GM11168 (cell line): Measurements from ENCODE around the gene TEAD4.

Experiments
- in situ Hi-C: fragments of 300-500 bp; cut with MboI; formaldehyde crosslinking; loops from one replicate; pipeline ENCODE4 v1.12.0; 2022; ENCODE audit warnings: low sequenced_read_pairs; ENCODE audit not compliant: unreplicated experiment

TEAD4 gene

DNA sequence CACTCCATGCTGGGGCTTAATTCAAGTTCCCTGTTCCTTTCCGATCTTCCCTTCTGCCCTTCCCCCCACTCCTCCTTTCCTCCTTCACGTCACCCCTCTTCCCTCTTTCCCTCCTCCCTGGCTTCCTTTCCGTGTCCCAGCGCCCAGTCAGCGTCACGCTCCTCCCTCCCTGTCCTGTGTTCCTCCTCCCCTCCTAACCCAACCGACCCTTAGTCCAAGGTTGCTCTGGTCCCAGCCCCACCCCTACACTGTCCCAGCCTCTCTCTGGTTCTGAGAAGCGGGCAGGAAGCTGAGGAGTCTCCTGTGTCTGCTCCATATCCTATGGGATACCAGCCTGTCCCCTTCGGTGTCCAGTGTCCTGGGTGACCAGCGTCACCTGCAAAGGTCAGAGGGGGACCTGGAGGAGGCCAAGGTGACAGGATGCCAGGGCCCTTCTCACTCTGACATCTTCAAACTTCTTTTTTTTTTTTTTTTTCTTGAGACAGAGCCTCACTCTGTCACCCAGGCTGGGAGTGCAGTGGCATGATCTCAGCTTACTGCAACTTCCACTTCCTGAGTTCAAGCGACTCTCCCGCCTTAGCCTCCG is 61.7 kb downstream of the TEAD4 start:
- in situ Hi-C loops: no loop called here

DNA sequence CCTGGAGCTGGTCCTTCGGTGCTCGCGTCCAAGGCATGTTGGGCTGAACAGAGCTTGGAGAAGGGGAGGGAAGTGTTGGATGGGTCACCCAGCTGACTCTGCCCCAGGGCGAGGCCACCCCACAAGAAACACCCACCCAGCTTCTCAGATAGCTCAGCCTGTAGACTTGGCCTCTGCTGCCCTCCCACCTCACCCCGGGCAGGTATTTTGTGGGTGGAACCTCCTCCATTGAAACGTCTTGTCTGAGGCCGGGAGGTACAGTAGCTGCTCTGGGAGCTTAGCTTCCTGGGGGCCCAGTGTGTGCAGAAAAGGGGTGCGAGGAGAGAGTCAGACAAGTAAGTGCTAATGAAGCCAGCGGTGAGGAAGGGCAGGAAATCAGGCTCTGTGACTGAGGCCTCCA is 63.2 kb downstream of the TEAD4 start:
- in situ Hi-C loops: no loop called here

DNA sequence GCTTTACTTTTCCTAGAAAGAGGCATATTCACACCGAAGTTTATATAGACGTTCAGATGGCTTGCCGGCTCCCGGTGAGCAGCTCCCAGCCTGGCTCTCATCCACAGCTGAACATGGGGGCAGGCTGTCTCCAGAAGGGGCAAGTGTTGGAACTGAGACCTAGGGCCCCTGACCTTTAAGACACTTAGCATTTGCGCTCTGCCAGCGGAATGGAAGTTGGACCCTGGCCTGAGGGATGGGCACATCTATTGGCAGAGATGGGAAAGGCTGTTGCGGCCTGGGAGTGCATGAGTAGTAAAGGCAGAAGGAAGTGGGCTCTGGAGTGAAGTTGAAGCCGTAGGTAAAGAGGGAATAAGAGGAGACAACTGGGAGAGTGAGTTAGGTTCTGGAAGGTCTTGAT is 63.8 kb downstream of the TEAD4 start:
- in situ Hi-C loops: no loop called here

DNA sequence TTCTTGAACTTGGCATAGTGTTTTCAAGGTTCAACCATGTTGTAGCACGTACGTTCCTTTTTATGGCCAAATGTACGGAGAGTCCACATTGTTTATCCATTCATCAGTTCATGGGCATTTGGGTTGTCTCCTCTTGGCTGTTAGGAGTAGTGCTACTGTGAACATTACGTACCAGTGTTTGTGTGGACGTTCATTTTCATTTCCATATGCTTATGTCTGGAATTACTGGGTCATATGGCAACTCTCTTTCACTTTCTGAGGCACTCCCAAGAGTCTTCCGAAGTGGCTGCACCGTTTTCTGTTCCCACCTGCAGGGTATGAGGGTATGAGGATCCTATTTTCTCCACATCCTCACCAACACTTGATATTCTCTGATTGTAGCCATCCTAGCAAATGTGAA is 68.9 kb downstream of the TEAD4 start:
- in situ Hi-C loops: no loop called here

DNA sequence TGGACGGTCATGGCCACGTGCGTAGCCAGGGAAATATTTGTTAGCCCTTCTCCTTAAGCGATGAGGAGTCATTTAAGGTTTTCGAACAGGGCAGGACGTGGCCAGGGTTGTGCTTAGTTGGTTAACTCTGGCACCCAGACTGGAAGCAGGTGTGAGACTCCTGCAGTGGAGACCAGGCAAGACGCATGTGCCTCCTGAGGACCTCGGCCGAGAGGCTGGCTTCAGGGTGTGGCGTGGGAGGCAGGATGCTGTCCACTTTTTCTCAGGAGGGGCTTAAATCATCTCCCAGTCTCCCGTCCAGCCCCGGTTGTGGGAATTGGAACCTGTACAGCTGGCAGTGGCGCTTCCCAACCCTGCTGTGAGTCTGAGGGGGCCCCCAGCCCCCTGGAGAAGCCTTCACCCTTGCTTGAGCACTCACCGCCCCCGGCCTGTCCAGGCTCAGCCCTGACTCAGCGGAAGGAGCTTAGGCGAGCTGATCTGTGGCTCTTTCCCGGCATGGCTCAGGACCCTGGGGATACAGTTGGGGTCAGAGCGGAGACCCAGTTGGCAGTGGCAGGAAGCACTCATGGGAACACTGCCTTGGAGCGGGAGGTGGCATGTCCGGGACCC is 71.7 kb downstream of the TEAD4 start:
- in situ Hi-C loops: loop anchor here (10.0 kb wide), 1 partner anchor 146 kb away; no protein-coding TSS in a partner anchor

DNA sequence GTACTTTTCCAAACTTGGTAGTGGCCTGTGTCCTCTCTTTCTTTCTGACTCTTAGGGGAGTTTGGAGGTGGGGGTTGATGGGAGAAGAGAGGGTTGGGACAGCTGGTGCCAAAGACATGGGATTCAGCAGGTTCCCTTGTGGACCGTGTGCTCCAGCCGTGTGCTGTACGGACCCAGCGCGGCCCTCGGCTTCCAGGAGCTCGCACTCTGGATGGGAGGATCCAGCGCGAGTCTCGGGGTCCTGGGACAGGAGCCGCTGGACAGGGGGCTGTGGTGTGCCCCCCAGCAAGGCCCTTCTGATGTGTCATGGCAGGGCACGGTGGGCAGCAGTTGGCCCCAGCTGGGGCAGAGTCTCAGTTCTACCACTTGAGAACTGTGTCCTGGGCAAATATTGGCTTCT is 73.0 kb downstream of the TEAD4 start:
- in situ Hi-C loops: loop anchor here (10.0 kb wide), 1 partner anchor 147 kb away; no protein-coding TSS in a partner anchor

DNA sequence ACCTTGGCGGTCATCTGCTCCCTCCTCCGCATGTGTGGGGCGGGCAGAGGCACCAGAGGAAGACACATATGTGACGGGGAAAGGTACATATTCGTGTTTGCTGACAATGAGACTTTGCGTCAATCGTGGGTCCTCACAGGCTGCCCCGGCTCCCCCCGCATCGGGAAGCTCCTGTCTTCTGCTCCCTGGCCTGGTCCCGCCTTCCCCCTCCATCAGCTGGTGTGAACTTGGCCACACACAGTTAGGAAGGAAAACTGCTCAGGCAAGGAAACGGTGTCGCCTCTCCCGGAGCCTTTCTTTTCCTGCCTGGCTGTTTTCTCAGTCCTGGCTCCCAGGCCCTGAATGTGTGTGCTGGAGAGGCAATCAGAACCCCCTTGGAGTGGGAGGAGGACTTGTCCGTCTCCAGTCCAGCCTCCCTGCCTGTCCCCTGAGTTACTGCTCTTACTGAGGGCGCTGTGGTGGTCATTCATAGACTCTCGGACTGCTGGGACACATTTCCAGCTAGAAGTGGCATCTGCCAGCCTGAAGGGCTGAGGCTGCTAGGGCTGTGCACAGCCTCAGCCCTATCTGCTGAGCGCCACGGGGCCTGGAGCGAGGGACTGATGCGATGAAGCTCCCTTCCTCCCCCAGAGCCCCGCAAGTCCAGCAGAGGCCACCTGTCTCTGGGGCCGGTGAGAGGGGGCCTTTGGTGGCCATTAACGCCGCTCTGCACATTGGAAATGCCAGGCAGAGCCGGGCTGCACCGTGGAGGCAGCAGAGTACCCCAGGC is 73.8 kb downstream of the TEAD4 start:
- in situ Hi-C loops: loop anchor here (10.0 kb wide), 1 partner anchor 148 kb away; no protein-coding TSS in a partner anchor

DNA sequence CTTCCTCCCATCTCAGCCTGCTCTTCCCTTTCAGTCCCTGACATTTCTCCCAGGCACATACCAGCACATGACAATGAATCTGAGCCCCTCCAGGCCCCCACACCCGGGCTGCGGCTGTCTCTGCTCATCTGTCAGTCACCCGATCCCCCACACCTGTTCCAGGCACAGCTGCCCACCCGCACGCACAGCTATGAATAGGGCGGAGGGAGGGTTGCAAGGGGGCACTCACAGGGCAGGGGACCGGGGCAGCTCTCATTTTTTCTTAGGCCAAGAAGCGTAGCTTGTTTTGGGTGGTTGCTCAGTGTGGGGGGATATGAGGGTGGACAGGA is 74.3 kb downstream of the TEAD4 start:
- in situ Hi-C loops: loop anchor here (10.0 kb wide), 1 partner anchor 149 kb away; no protein-coding TSS in a partner anchor

DNA sequence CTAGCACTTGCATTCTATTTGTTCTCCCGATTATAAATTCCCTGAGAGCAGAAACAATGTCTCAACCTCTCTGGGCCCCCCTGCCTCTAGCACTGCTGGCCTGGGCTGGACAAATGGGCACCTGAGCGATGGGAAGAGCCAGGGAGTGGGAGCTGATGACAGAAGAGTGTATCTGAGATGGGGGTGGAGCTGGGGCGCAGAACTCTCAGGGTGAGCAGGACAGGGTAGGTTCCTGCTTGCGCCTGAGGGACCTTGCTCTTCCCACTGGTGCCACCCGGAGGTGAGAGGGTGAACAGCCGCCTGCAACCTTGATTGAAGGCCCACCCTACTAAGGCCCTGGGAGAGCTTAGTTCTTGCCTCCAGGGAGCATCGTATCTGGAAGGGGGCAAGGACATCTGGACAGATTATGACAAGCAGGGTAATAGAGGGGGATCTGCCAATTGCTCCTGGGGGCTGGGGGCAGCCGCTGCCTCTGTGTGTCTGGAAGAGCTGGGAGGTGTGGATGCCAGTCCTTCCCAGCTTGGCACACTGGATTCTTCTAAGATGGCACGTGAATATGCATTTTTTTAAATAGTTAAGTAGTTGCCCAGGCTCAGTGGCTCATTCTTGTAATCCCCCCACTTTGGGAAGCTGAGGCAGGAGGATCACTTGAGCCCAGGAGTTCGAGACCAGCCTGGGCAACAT is 75.0 kb downstream of the TEAD4 start:
- in situ Hi-C loops: loop anchor here (10.0 kb wide), 1 partner anchor 149 kb away; no protein-coding TSS in a partner anchor

DNA sequence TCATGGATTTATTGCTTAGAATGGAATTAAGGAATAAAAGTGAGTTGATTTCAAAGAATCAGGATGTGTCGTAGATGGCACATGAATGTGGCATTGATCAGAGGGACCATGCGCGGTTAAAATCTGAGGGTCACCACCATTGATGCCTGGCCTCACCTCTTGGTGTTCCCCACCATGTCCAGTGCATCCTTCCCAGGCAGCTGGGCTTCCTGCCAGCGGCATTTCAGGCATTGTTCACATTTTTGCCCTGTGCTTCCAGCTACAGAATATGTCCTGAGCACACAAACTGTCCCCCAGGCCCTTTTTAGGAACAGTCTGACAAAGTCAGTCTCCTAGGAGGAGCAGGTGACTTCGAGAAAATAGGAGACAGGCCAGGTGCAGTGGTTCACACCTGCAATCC is 76.0 kb downstream of the TEAD4 start:
- in situ Hi-C loops: loop anchor here (10.0 kb wide), 1 partner anchor 150 kb away; no protein-coding TSS in a partner anchor

DNA sequence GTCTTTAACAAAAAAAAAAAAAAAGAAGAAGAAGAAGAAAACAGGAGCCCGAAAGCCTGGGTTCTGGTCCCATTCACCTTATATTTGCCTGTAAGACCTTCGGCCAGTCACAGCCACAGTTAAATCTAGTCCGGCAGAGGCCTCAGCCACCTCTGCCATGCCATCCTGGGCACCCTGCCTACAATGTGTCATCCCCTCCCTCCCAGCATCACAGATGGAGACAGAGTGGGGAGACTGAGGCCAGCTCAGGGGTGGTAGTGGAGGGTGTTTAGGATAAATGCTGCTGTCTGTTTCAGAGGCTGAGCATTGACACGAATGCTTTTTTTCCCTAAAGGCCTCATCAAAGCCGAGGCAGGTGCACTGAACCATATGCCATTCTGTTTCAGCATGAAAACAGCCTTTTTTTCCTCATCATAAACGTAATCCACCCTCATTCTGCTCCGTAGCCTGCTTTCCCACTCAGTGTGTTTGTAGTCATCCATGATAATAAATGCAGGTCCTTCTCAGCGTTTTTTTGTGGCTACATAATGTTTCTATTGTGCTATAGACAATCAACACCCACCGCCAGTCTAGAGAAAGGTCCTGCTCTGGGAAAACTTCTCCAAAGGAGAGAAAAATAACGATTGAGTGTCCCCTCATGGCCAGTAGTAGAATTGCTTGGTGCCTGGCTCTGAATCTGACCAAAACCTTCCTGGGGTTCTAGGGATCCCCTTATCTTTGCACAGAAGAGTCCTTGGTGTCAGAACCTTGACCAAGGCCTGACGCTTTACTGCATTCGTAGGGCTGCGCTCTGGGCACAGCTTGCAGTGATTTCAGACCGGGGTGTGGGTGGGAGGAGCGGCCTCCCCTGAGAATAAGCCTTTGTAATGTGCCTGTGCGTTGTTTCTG is 76.9 kb downstream of the TEAD4 start:
- in situ Hi-C loops: loop anchor here (10.0 kb wide), 1 partner anchor 151 kb away; no protein-coding TSS in a partner anchor

DNA sequence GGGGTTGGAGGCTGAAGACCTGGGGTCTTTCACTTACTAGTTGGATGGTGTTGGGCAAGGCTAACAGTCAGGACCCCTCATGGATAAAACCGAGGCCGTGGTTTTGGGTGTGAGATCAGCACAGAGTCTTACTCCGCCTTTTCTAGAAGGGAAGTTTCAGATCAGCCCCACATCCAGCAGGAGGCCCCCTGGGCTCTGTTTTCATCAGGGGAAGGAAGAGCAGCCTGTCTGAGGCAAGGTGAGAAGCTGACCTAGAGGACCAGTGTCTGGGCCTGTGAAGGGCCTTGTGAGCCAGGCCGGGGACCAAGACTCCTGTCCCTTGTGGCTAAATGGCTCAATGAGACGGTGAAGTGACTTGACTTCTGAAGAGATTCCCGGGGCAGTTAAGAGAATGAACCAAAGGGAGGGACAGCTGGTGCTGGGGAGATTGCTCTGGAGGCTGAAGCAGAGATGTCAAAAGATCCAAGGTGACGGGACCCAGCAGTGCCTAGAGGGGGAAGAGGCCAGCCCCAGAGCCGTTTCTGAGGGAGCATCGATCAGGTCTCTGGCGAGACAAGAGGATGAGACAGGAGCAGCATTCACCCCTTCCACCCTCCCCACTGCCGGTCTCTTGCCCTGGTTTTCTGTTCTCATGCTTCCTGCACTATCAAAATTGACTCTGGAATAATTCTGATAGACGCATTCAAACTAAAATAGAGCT is 77.9 kb downstream of the TEAD4 start:
- in situ Hi-C loops: loop anchor here (10.0 kb wide), 1 partner anchor 152 kb away; no protein-coding TSS in a partner anchor

DNA sequence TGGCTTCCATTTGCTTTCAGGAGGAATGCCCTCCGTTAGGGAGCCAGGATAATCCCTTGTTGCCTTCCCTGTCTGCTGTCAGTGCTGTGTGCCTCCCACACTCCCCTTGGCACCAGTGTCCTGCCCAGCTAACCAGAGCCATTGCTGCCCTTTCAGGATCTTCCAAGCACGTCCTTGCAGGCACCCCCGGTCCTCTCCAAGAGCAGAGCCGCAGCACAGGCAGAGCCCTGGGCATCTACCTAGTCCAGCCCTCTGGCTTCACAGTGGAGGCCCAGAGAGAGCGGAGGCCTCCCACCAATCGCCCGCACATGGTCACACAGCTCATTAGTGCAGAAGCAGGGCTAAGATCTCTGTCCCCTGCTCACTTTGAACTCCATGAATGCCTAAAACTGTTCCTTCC is 79.0 kb downstream of the TEAD4 start:
- in situ Hi-C loops: loop anchor here (10.0 kb wide), 1 partner anchor 153 kb away; no protein-coding TSS in a partner anchor

DNA sequence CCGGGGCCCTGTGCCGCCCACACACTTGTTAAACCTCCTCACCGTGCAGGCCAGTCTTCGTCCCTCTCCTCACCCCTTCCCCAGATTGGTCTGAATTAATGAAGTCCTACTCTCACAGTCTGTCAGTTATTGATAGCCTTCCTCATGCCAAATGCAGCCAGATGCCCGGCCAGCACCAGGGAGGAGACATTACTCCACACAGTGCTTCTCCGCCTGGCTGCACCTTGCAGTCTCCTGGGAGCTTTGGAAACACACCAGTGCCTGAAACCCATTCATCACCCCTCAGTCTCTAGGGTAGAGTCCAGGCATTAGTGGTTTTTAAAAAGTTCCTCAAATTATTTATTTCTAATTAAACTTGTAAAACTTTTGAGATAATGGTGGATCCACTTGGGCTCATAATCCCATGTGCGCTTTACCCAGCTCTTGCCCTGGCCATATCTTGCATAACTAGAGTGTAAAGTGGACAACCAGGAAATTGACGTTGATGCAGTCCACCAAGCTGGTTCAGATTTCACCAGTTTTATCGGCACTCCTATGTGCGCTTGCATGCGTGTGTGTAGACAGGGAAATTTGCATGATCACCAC is 79.8 kb downstream of the TEAD4 start:
- in situ Hi-C loops: loop anchor here (10.0 kb wide), 1 partner anchor 154 kb away; no protein-coding TSS in a partner anchor

DNA sequence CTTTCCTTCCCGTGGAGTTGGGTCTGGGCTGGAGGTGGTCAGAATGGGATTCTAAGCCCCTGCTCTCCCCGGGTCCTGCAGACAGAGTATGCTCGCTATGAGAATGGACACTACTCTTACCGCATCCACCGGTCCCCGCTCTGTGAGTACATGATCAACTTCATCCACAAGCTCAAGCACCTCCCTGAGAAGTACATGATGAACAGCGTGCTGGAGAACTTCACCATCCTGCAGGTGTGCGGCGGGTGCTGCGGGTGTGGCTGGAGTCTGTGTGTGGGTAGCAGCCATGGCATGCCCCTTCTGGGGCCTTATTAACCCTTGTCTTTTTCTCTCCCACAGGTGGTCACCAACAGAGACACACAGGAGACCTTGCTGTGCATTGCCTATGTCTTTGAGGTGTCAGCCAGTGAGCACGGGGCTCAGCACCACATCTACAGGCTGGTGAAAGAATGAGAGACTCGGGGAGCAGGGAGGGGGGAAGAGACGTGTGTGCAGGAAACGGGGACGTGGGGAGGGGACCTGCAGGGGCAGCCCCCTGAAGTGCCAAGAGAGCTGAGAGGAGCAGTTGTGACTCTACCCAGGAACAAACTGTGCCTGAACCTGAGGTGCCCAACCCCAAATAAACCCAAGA is 80.9 kb downstream of the TEAD4 start:
- in situ Hi-C loops: no loop called here

DNA sequence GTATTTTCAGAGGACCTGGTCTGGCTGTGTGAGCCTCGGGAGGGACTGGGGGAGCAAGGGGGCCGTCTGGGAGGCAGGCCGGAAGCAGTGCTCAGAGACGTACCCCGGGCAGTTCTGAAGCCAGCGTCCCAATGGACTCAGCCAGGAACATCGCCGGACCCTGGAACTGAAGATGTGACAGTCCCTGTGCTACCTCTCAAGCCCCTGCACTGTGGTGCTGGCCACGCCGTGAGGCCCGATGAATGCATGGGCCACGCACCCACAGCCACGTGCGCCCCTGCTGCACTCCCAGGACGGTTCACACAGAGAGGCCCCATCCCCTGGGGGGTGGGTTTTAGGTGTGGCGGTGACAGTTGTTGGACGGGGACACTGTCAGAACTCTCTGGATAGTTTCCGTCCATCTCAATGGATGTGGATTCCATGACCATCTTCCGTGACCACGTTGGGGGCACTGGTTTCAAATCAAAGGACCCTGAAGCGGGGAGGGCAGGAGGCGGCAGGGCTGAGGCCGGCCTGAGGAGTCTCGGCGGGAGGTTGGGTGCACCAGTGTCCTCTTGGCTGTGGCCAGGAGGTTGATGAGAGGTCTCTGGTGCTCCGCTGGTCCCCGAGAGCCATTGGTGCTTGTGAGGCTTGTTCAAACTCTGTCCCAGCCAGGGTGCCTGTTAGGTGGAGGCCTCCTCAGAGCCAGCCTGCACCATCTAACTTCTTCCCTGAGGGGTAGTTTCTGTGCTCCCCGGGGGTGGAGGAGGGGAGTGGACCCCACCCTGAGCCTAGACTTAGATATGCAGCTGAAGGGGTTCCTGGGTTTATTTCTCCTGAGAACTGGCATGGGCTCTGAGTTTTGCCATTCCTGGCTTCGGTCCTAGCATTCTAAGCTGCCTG is 81.7 kb downstream of the TEAD4 start:
- in situ Hi-C loops: no loop called here

DNA sequence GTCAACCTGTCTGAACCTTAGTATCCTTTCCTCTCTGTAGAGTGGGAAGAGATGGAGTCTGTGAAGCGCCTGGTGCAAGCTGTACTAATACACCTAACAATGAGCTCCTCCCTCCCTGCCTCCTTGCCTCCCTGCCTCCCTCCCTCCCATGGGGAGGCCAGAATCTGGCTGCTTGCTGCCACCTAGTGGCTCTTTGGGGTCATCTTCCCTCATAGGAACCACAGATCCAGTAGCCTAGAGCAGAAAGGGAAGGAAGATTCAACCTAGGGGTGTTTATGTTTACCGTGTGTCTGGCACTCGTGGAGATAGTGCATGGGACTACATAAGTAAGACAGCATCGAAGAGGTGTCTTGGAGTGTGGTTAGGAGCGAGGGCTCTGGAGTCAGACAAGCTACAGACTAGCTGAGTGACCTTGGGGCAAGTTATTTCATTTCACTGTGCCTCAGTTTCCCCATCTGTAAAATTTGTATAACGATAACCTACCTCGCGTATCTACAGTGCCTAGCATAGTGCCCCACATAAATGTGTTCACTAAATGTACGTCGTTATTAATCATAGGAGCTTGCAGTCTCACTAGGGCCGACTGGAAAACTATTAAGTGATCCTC is 82.5 kb downstream of the TEAD4 start:
- in situ Hi-C loops: no loop called here
